ENCODE data around the gene MT3. TPM values are rescaled to one million over a fixed set of nuclear protein-coding genes. Genes with fewer than 3 reads are reported as not detected.

MT3 gene
- total and polyA plus RNA-seq, 2 of the 13 experiments (the other 11 are each of a cell fraction or from before 2014, with no cell fraction given), result not detected

GRCh38 chr16:56551796-56552738 lies 37.3 kb upstream of the MT3 start (continued):
- no peak for TF ChIP-seq TP53 (CRISPR knock-in tag; conservative IDR thresholded peaks at IDR 0.05)
- no peak for TF ChIP-seq MEIS1 (CRISPR knock-in tag; IDR thresholded peaks at IDR 0.05; ENCODE audit: borderline replicate concordance)
- TF ChIP-seq MAFF (IDR thresholded peaks at IDR 0.05; ENCODE audit: low read depth, low read length), result no peak
- no peak for TF ChIP-seq ZNF670 (CRISPR knock-in tag; IDR thresholded peaks at IDR 0.05; ENCODE audit: borderline replicate concordance)
- TF ChIP-seq ZNF687 (CRISPR knock-in tag; IDR thresholded peaks at IDR 0.05), result no peak; the same call in 1 of the 2 replicates
- peak; percentile 97 for TF ChIP-seq SALL1 (CRISPR knock-in tag; IDR thresholded peaks at IDR 0.05)
- peak; percentile 87; the same call in 1 of the 2 replicates for TF ChIP-seq AHDC1 (CRISPR knock-in tag; IDR thresholded peaks at IDR 0.05; ENCODE audit: borderline replicate concordance)
- TF ChIP-seq NFIB (CRISPR knock-in tag; IDR thresholded peaks at IDR 0.05; ENCODE audit: borderline replicate concordance), result no peak
- no peak for TF ChIP-seq ZBTB21 (CRISPR knock-in tag; IDR thresholded peaks at IDR 0.05)
- peak; percentile 62; the same call in 1 of the 2 replicates for TF ChIP-seq ZNF431 (CRISPR knock-in tag; IDR thresholded peaks at IDR 0.05; ENCODE audit: borderline replicate concordance, low read depth)
- no peak for TF ChIP-seq ZNF577 (CRISPR knock-in tag; IDR thresholded peaks at IDR 0.05; ENCODE audit: borderline replicate concordance, low read depth)
- no peak for TF ChIP-seq CENPT (CRISPR knock-in tag; IDR thresholded peaks at IDR 0.05; ENCODE audit: low read depth)
- no peak for TF ChIP-seq ZNF850 (CRISPR knock-in tag; conservative IDR thresholded peaks at IDR 0.05)
- TF ChIP-seq NR1H2 (CRISPR knock-in tag; IDR thresholded peaks at IDR 0.05; ENCODE audit: borderline replicate concordance, low read depth), result no peak
- TF ChIP-seq, protein P1, sequence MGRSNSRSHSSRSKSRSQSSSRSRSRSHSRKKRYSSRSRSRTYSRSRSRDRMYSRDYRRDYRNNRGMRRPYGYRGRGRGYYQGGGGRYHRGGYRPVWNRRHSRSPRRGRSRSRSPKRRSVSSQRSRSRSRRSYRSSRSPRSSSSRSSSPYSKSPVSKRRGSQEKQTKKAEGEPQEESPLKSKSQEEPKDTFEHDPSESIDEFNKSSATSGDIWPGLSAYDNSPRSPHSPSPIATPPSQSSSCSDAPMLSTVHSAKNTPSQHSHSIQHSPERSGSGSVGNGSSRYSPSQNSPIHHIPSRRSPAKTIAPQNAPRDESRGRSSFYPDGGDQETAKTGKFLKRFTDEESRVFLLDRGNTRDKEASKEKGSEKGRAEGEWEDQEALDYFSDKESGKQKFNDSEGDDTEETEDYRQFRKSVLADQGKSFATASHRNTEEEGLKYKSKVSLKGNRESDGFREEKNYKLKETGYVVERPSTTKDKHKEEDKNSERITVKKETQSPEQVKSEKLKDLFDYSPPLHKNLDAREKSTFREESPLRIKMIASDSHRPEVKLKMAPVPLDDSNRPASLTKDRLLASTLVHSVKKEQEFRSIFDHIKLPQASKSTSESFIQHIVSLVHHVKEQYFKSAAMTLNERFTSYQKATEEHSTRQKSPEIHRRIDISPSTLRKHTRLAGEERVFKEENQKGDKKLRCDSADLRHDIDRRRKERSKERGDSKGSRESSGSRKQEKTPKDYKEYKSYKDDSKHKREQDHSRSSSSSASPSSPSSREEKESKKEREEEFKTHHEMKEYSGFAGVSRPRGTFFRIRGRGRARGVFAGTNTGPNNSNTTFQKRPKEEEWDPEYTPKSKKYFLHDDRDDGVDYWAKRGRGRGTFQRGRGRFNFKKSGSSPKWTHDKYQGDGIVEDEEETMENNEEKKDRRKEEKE (IDR thresholded peaks at IDR 0.05), result no peak

Data from HepG2 (cell line).